DMS114 treated with DMSO at 0.1 percent for 48 hours (cell line): Measurements from ENCODE around the gene DOCK2.
"Not testable (repeated sequence)": the region's sequence is repeated elsewhere in the genome, so short reads cannot be mapped to it uniquely, and the experiment has no call there.

Experiments used
- DNase-seq: peaks from one replicate; lab custom pipeline; 2025; ENCODE audit not compliant: unreplicated experiment; lab: John Stamatoyannopoulos, UW

DOCK2 gene

GRCh38 chr5:169811680-169812079 lies 174.6 kb downstream of the DOCK2 start:
- no peak for DNase-seq

GRCh38 chr5:169812786-169813185 lies 175.7 kb downstream of the DOCK2 start:
- no peak for DNase-seq

GRCh38 chr5:169814045-169814444 lies 177.0 kb downstream of the DOCK2 start:
- no peak for DNase-seq

- no peak for DNase-seq
These were observed 177.4 kb downstream of the DOCK2 start for GRCh38 chr5:169814522-169814921.

GRCh38 chr5:169817031-169817430 lies 180.0 kb downstream of the DOCK2 start:
- no peak for DNase-seq

GRCh38 chr5:169826618-169827017 lies 189.5 kb downstream of the DOCK2 start:
- no peak for DNase-seq

- DNase-seq, result no peak
These were observed 190.7 kb downstream of the DOCK2 start for GRCh38 chr5:169827769-169828168.

- DNase-seq, result no peak
These were observed 191.3 kb downstream of the DOCK2 start for GRCh38 chr5:169828385-169828784.

- DNase-seq, result no peak
These were observed 194.3 kb downstream of the DOCK2 start for GRCh38 chr5:169831331-169831730.

- no peak for DNase-seq
These were observed 195.2 kb downstream of the DOCK2 start for GRCh38 chr5:169832304-169832703.

GRCh38 chr5:169832845-169833244 lies 195.8 kb downstream of the DOCK2 start:
- no peak for DNase-seq

- not testable (repeated sequence) for DNase-seq
These were observed 196.7 kb downstream of the DOCK2 start for GRCh38 chr5:169833681-169834292.

- DNase-seq, result not testable (repeated sequence)
These were observed 197.5 kb downstream of the DOCK2 start for GRCh38 chr5:169834540-169834939.

GRCh38 chr5:169836835-169837536 lies 199.9 kb downstream of the DOCK2 start:
- no peak for DNase-seq

- no peak for DNase-seq
These were observed 200.6 kb downstream of the DOCK2 start for GRCh38 chr5:169837686-169838085.

- no peak for DNase-seq
These were observed 201.6 kb downstream of the DOCK2 start for GRCh38 chr5:169838688-169839087.

GRCh38 chr5:169840405-169840804 lies 203.3 kb downstream of the DOCK2 start:
- no peak for DNase-seq

GRCh38 chr5:169842699-169843098 lies 205.6 kb downstream of the DOCK2 start:
- DNase-seq, result no peak

- no peak for DNase-seq
These were observed 210.4 kb downstream of the DOCK2 start for GRCh38 chr5:169847519-169847918.

GRCh38 chr5:169848271-169848670 lies 211.2 kb downstream of the DOCK2 start:
- no peak for DNase-seq

GRCh38 chr5:169848792-169849191 lies 211.7 kb downstream of the DOCK2 start:
- DNase-seq, result no peak

GRCh38 chr5:169850409-169850808 lies 213.3 kb downstream of the DOCK2 start:
- no peak for DNase-seq

GRCh38 chr5:169851321-169851850 lies 214.3 kb downstream of the DOCK2 start:
- no peak for DNase-seq
